A673 (cell line): ENCODE data around the gene RFTN1.

ENCODE experiments used
- CTCF ChIP-seq: fragments of 300-800, 200-600 bp; sonication (generic); conservative IDR thresholded peaks from 2 replicates; pipeline ENCODE4 v1.5.1; 2017; ENCODE audit warnings: low read depth, mild to moderate bottlenecking, antibody characterized with exemption, low read length, moderate library complexity, mixed read lengths
- EZH2 ChIP-seq: fragments of 200-600 bp; sonication (generic); IDR thresholded peaks from 2 replicates; pipeline ENCODE4 v1.6.1; 2017; ENCODE audit warnings: borderline replicate concordance, low read depth, mild to moderate bottlenecking, mixed read lengths, antibody characterized with exemption, low read length; ENCODE audit not compliant: poor library complexity, severe bottlenecking

DNA sequence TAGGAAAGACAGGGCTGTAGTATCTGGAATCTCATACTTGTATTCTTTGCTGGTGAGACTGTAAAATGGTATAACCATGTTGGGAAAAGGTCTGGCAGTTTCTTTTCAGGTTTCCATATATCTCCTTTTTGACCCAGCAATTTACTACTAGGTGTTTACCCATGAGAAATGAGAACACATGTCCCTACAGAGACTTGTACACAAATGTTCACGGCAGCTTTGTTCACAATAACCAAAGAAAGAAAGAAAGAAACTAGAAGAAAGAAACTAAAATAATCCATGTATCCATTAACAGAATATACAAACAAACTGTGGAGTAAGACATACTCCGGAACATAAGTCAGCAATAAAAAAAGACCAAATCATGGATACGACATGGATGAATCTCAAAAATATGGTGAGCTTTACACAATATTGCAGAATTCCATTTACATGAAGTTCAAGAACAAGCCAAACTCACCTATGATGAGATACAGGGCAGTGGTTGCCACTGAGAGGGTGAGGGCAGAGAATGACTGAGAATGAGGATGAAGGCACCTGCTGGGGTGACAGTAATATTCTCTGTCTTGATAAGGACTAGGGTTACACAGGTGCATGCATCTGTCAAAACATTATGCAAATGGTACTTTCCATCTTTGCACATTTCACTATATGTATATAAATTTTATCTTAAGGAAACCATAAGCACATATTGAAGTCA lies 2.7 kb downstream of the RFTN1 start:
- TF ChIP-seq CTCF (no peak), EZH2 (no peak)
